AG09319 (cell line): ENCODE data around the gene RAVER1.

Source experiments
- DNase-seq: peaks from one replicate; pipeline ENCODE4 v3.0.0-alpha.2; 2010; ENCODE audit warnings: low read depth; ENCODE audit errors: extremely low read depth
- TF ChIP-seq, protein P1 (sequence below): IDR thresholded peaks from 2 replicates; pipeline ENCODE4 v1.5.1; 2011; ENCODE audit warnings: low read depth, mild to moderate bottlenecking, inconsistent platforms, low read length, moderate library complexity

The RAVER1 gene

DNA sequence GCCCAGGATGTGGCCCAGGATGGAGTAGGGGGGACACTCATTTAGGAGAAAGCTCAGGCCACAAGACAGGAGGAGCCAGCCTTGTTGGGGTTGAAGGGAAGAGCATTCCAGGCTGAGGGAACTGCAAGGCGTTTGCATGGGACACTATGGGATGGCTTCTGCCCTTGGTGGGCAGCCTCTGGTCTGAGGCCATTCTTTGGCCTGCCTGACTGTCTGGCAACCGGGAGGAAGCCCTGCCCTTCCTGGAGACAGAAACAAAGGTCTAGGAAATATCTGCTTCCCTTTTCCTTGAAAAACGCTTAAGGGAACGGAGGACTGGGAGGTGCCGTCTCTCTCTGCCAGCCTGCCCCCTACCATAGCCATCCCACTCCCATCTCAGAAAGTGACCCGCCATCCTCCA lies 65.3 kb downstream of the RAVER1 start:
- TF ChIP-seq, protein P1, sequence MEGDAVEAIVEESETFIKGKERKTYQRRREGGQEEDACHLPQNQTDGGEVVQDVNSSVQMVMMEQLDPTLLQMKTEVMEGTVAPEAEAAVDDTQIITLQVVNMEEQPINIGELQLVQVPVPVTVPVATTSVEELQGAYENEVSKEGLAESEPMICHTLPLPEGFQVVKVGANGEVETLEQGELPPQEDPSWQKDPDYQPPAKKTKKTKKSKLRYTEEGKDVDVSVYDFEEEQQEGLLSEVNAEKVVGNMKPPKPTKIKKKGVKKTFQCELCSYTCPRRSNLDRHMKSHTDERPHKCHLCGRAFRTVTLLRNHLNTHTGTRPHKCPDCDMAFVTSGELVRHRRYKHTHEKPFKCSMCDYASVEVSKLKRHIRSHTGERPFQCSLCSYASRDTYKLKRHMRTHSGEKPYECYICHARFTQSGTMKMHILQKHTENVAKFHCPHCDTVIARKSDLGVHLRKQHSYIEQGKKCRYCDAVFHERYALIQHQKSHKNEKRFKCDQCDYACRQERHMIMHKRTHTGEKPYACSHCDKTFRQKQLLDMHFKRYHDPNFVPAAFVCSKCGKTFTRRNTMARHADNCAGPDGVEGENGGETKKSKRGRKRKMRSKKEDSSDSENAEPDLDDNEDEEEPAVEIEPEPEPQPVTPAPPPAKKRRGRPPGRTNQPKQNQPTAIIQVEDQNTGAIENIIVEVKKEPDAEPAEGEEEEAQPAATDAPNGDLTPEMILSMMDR, result no peak
- DNase-seq, result no peak

DNA sequence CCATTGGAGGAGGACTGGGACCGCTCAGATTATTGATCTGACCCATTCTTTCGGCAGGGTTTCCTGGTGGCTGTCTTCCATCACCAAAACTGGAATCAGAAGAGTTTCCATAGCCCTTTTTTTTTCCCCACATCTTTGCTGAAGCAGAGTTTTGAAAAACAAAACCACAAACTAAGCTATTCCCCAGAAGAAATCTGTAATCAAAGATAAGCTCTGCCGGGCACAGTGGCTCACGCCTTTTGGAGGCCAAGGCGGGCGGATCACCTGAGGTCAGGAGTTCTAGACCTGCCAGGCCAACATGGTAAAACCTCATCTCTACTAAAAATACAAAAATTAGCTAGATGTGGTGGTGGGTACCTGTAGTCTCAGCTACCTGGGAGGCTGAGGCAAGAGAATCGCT lies 66.6 kb downstream of the RAVER1 start:
- no peak for DNase-seq

More for the DNA sequence above, 66.6 kb downstream of the RAVER1 start:
- TF ChIP-seq, protein P1, result no peak
